H7 (cell line): Measurements from ENCODE around the gene GEMIN5. TPM values are rescaled to one million over a fixed set of nuclear protein-coding genes. Genes with fewer than 3 reads are reported as not detected.
"Not testable (repeated sequence)": the region's sequence is repeated elsewhere in the genome, so short reads cannot be mapped to it uniquely, and the experiment has no call there.

Experiments used
- DNase-seq: peaks from one replicate; pipeline ENCODE4 v3.0.0; 2012
- H3K27me3 ChIP-seq: 2 replicates; pipeline ENCODE4 v1.6.0; 2011; ENCODE audit warnings: mild to moderate bottlenecking, low read length; ENCODE audit not compliant: control insufficient read depth, insufficient read depth
- H3K36me3 ChIP-seq: replicated peaks from 2 replicates; pipeline ENCODE4 v1.5.1; 2011; ENCODE audit warnings: low read length; ENCODE audit not compliant: control insufficient read depth, insufficient read depth
- H3K4me3 ChIP-seq: 2 replicates; pipeline ENCODE4 v1.5.1; 2011; ENCODE audit warnings: low read depth, mild to moderate bottlenecking, control low read depth, low read length, moderate library complexity; ENCODE audit not compliant: insufficient read depth
- total RNA-seq: library from RNA; depleted of rRNA; stranded (reverse); fragments of >200 nt; shearing (Covaris generic); gene quantifications from 2 replicates; pipeline ENCODE4 v1.2.3, GENCODE V29; 2014; rRNA removed

GEMIN5 gene
- 33.2 and 38.4 TPM in 2 replicates for total RNA-seq

DNA sequence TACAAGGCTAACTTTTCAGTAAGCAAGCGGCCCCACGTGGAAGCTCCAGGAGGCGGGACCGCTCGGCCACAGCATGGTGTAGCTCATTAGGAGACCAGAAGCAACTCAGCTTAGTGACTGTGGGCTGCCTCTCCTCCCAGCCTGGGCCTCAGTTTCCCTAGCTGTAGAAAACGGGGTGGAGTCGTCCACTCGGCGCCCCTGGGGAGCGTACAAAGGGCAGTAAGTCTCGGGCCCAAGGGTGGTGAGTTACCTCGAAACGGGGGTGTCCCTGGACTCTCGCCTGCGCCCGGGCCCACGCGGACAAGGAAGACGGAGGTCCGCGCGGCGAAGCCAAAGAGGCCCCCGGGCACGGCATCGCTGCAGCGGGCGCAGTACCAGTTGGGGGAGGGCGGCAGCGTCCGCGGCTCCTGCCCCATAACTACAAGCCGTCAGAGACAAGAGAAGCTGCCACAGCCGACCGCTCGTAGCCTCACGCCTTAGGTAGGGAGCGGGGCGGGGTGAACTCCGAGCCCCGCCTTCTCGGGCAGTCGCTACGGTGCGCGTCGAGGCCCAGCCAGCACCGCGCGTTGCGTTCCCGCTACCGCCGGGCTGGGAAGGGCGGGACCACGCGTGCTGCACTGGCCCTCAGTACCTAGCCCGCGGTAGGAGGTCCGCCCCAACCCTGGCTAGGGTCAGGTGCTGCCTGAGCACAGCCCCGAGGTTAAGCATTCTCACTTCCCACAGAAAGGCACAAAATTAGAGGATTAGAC is at the start of gene GEMIN5:
Gene GEMIN5, minus strand, starts transcription at position 494 of the 749 bp plus-strand sequence. Its CDS starts 78 bp downstream, at position 416.
- Histone ChIP-seq H3K36me3 (no peaks in the 10 kb centered on the region), H3K27me3 (no peaks in the 10 kb centered on the region), H3K4me3 (peak within 1 kb of the TSS; percentile 93)
- DNase-seq, result peak; percentile 96

- no peaks in the 10 kb centered on the region for H3K36me3 ChIP-seq
- no peaks in the 10 kb centered on the region for H3K27me3 ChIP-seq
- DNase-seq, result no peak
- no peak overlapping the region for H3K4me3 ChIP-seq
These were observed 48.1 kb upstream of the GEMIN5 start for GRCh38 chr5:154986151-154986550.

DNA sequence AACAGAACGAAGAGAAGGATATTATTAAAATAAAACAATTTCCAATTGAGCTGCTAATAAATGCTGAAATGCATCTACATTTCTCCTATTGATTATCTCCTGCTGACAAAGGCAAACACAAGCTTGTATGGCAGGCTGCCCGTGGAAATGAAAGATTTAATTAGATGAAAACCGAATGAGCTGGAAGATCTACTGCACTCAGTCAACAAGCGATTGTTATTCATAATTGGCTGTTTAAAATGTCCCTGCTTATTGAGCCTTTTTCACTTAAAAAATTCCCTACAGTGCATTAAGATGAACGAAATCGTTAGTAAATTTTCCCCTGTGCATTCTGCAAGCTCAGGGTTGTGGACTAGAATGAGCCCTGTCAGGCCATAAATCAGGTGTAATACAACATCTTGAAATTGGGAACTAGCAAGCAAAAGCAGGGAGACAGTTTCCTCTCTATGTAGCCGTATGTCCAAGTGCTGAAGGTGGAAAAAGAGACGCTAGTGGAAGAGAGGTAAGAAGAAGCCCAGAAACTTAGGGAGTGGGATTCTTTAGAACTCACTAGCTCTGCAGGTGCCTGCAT is 47.0 kb upstream of the GEMIN5 start:
- H3K4me3 ChIP-seq, result no peak overlapping the region
- DNase-seq, result no peak
- no peaks in the 10 kb centered on the region for H3K27me3 ChIP-seq
- H3K36me3 ChIP-seq, result no peaks in the 10 kb centered on the region

- H3K27me3 ChIP-seq, H3K36me3 ChIP-seq, H3K4me3 ChIP-seq, DNase-seq: not testable (repeated sequence)
These were observed 40.3 kb upstream of the GEMIN5 start for GRCh38 chr5:154978294-154978693.

DNA sequence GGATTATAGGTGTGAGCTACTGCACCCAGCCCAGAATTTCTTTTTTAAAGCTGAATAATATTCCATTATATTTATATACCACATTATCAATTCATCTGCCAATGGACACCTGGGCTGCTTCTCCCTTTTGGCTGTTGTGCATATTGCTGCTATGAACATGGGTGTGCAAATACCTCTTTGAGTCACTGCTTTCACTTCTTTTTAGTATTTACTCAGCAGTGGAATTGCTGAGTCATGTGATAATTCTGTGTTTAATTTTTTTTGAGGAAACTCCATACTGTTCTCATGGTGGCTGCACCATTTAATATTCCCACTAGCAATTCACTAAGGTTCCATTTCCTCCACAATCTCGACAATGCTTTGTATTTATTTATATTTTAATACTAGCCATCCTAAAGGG is 39.4 kb upstream of the GEMIN5 start:
- Histone ChIP-seq H3K36me3 (no peaks in the 10 kb centered on the region), H3K4me3 (no peak overlapping the region), H3K27me3 (no peaks in the 10 kb centered on the region)
- no peak for DNase-seq

GRCh38 chr5:154976082-154976481 is 38.1 kb upstream of the GEMIN5 start:
- not testable (repeated sequence) for H3K4me3 ChIP-seq, H3K27me3 ChIP-seq, H3K36me3 ChIP-seq, DNase-seq

GRCh38 chr5:154972476-154973080 is 34.6 kb upstream of the GEMIN5 start:
- peak; percentile 40 for DNase-seq
- Histone ChIP-seq H3K27me3 (no peaks in the 10 kb centered on the region), H3K36me3 (no peaks in the 10 kb centered on the region), H3K4me3 (no peak overlapping the region)

GRCh38 chr5:154971501-154971900 is 33.5 kb upstream of the GEMIN5 start:
- Histone ChIP-seq H3K36me3 (no peaks in the 10 kb centered on the region), H3K27me3 (no peaks in the 10 kb centered on the region), H3K4me3 (no peak overlapping the region)
- no peak for DNase-seq

- DNase-seq, result no peak
- no peak overlapping the region for H3K4me3 ChIP-seq
- no peaks in the 10 kb centered on the region for H3K27me3 ChIP-seq
- H3K36me3 ChIP-seq, result no peaks in the 10 kb centered on the region
These were observed 32.7 kb upstream of the GEMIN5 start for GRCh38 chr5:154970759-154971158.

DNA sequence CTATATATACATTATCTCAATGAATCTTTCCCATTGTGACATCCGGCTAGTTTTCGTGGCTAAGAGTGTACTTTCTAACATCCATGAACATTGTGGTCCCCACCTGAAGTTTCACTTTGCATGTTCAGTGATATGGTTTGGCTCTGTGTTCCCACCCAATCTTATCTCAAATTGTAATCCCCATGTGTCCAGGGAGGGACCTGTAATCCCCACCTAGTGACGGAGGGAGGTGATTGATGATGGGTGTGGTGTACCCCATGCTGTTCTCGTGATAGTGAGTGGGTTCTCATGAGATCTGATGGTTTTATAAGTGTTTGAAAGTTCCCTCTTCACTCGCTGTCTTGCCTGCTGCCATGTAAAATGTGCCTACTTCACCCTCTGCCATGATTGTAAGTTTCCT is 30.9 kb upstream of the GEMIN5 start:
- H3K27me3 ChIP-seq, result no peaks in the 10 kb centered on the region
- no peaks in the 10 kb centered on the region for H3K36me3 ChIP-seq
- no peak for DNase-seq
- no peak overlapping the region for H3K4me3 ChIP-seq

- H3K36me3 ChIP-seq, result no peaks in the 10 kb centered on the region
- H3K4me3 ChIP-seq, result no peak overlapping the region
- no peaks in the 10 kb centered on the region for H3K27me3 ChIP-seq
- peak; percentile 12 for DNase-seq
These were observed 29.5 kb upstream of the GEMIN5 start for GRCh38 chr5:154967421-154968024.

GRCh38 chr5:154966874-154967273 is 28.9 kb upstream of the GEMIN5 start:
- Histone ChIP-seq H3K36me3 (no peaks in the 10 kb centered on the region), H3K4me3 (no peak overlapping the region)
- DNase-seq, result no peak

DNA sequence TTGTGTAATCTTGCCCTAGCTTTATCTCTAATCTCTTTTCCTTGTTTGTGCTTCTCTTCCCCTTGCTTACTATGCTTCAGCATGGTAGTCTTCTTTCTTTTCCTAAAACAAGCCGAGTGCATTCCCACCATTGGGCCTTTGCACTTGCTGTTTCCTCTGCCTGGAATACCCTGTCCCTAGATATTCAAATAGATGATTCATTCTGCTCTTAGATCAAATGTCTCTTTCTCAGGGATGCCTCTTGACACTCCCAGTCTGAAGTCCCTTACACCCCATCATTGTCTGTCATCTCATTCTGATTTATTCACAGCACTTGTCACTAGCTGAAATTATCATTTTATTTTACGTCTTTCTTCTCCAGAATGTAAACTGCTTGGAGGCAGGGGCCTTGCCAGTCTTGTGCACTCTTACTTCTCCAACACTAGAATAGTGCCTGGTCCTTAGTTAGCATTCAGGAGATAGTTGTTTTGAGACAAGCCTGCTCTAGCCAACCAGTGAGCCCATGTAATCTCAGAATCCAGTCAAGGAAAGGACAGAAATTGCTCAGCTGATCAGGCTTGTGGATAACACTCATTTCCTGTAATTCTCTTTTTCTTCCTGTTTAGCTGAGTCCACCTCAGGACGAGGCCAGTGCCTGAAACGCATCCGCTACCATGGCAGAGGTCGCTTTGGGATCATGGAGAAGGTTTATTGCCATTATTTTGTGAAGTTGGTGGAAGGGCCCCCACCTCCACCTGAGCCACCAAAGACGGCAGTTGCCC is 28.2 kb upstream of the GEMIN5 start:
- no peaks in the 10 kb centered on the region for H3K27me3 ChIP-seq
- no peak overlapping the region for H3K4me3 ChIP-seq
- no peak for DNase-seq
- H3K36me3 ChIP-seq, result no peaks in the 10 kb centered on the region; the same call in 1 of the 2 replicates

More at GRCh38 chr5:154966874-154967273, 28.9 kb upstream of the GEMIN5 start:
- no peaks in the 10 kb centered on the region for H3K27me3 ChIP-seq

DNA sequence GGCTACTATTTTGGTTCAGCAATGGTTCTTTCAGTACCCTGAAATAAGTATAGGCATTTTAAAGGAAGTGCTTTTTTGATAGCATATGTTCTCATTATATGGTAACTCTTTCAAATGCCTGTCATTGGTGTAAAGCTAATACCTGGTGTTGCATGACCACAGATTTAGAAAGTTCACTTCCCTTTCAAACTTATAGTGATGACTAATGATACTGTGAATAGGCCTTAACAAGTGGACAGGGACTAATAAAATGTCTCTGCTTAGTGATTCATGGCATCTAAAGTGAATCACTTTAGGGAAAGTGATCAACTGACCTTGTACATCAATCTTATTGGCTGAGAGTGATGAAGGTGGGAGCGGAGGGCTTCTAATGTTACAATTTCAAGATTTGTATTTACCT is 24.5 kb upstream of the GEMIN5 start:
- peaks cover 3% of the 10 kb centered on the region; the same call in 1 of the 2 replicates for H3K36me3 ChIP-seq
- no peak for DNase-seq
- H3K4me3 ChIP-seq, result no peak overlapping the region
- H3K27me3 ChIP-seq, result no peaks in the 10 kb centered on the region
